Effector memory CD4-positive, alpha-beta T cell (primary cell): ENCODE measurements around the gene KCNJ5.

ENCODE experiments used
- DNase-seq, 3 donors: peaks; one replicate each; pipeline ENCODE4 v3.0.0-alpha.2; 2020
- H3K27ac ChIP-seq: 2 replicates; pipeline ENCODE4 v1.7.0; 2013; ENCODE audit warnings: mild to moderate bottlenecking, low read length, moderate library complexity; ENCODE audit not compliant: insufficient read depth, poor library complexity, severe bottlenecking
- H3K27me3 ChIP-seq: replicated peaks from 2 replicates; pipeline ENCODE4 v1.7.0; 2013; ENCODE audit warnings: mild to moderate bottlenecking, low read length; ENCODE audit not compliant: insufficient read depth, control insufficient read depth, poor library complexity, severe bottlenecking
- H3K36me3 ChIP-seq: 2 replicates; pipeline ENCODE4 v1.7.0; 2013; ENCODE audit warnings: mild to moderate bottlenecking, low read length, moderate library complexity; ENCODE audit not compliant: control insufficient read depth, insufficient read depth
- H3K4me1 ChIP-seq: 2 replicates; pipeline ENCODE4 v1.7.0; 2013; ENCODE audit warnings: low read length, mild to moderate bottlenecking; ENCODE audit not compliant: control insufficient read depth, insufficient read depth, poor library complexity, severe bottlenecking
- H3K4me3 ChIP-seq: 2 replicates; pipeline ENCODE4 v1.7.0; 2013; ENCODE audit warnings: low read length, low read depth, mild to moderate bottlenecking; ENCODE audit not compliant: insufficient read depth, poor library complexity, severe bottlenecking
- H3K9me3 ChIP-seq: 2 replicates; pipeline ENCODE4 v1.7.0; 2013; ENCODE audit warnings: mild to moderate bottlenecking, low read length, moderate library complexity; ENCODE audit not compliant: control insufficient read depth

The KCNJ5 gene

GRCh38 chr11:128949791-128950454 lies 58.8 kb downstream of the KCNJ5 start:
- no peak for DNase-seq
- no peaks in the 10 kb centered on the region for H3K27me3 ChIP-seq
- no peaks in the 10 kb centered on the region for H3K4me1 ChIP-seq
- no peaks in the 10 kb centered on the region for H3K9me3 ChIP-seq
- no peak overlapping the region for H3K4me3 ChIP-seq
- no peaks in the 10 kb centered on the region for H3K36me3 ChIP-seq
- H3K27ac ChIP-seq, result no peak overlapping the region

DNA sequence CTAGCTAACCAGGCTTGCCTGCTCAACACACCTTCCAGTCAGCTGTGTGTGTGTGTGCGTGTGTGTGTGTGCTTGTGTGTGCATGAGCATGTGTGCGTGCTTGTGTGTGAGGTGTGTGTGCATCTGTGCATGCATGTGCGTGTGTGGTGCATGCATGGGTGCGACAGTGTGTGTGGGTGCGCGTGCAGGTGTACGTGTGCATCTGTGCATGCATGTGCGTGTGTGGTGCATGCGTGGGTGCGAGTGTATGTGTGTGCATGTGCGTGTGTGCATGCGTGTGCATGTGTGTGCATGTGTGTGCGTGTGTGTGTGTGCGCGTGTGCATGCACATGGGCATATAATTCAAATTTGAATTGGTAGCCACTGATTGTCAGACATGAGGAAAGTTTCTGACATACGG lies 62.0 kb downstream of the KCNJ5 start:
- DNase-seq, result no peak
- no peaks in the 10 kb centered on the region for H3K36me3 ChIP-seq
- no peaks in the 10 kb centered on the region for H3K27me3 ChIP-seq
- H3K4me1 ChIP-seq, result no peaks in the 10 kb centered on the region
- H3K27ac ChIP-seq, result no peak overlapping the region
- H3K4me3 ChIP-seq, result no peak overlapping the region
- no peaks in the 10 kb centered on the region for H3K9me3 ChIP-seq

GRCh38 chr11:128955636-128956035 lies 64.5 kb downstream of the KCNJ5 start:
- H3K4me1 ChIP-seq, result no peaks in the 10 kb centered on the region
- no peaks in the 10 kb centered on the region for H3K27me3 ChIP-seq
- no peaks in the 10 kb centered on the region for H3K36me3 ChIP-seq
- H3K9me3 ChIP-seq, result no peaks in the 10 kb centered on the region
- H3K4me3 ChIP-seq, result no peak overlapping the region
- H3K27ac ChIP-seq, result no peak overlapping the region
- no peak for DNase-seq

GRCh38 chr11:128956401-128957201 lies 65.4 kb downstream of the KCNJ5 start:
- no peak overlapping the region for H3K4me3 ChIP-seq
- no peaks in the 10 kb centered on the region for H3K4me1 ChIP-seq
- no peak overlapping the region for H3K27ac ChIP-seq
- H3K9me3 ChIP-seq, result no peaks in the 10 kb centered on the region
- DNase-seq, result no peak
- no peaks in the 10 kb centered on the region for H3K27me3 ChIP-seq
- H3K36me3 ChIP-seq, result no peaks in the 10 kb centered on the region

GRCh38 chr11:128957202-128957482 lies 66.0 kb downstream of the KCNJ5 start:
- Histone ChIP-seq H3K27ac (no peak overlapping the region), H3K36me3 (no peaks in the 10 kb centered on the region), H3K4me1 (no peaks in the 10 kb centered on the region), H3K9me3 (no peaks in the 10 kb centered on the region), H3K27me3 (no peaks in the 10 kb centered on the region), H3K4me3 (no peak overlapping the region)
- DNase-seq, result no peak

GRCh38 chr11:128961645-128962044 lies 70.5 kb downstream of the KCNJ5 start:
- no peaks in the 10 kb centered on the region for H3K36me3 ChIP-seq
- H3K9me3 ChIP-seq, result no peaks in the 10 kb centered on the region
- no peak for DNase-seq
- no peaks in the 10 kb centered on the region for H3K27me3 ChIP-seq
- no peaks in the 10 kb centered on the region for H3K4me1 ChIP-seq
- H3K4me3 ChIP-seq, result no peak overlapping the region
- no peak overlapping the region for H3K27ac ChIP-seq

GRCh38 chr11:128962896-128963295 lies 71.7 kb downstream of the KCNJ5 start:
- Histone ChIP-seq H3K4me3 (no peak overlapping the region), H3K27ac (no peak overlapping the region), H3K4me1 (no peaks in the 10 kb centered on the region), H3K36me3 (no peaks in the 10 kb centered on the region), H3K27me3 (no peaks in the 10 kb centered on the region), H3K9me3 (no peaks in the 10 kb centered on the region)
- no peak for DNase-seq

- no peaks in the 10 kb centered on the region for H3K4me1 ChIP-seq
- no peaks in the 10 kb centered on the region for H3K9me3 ChIP-seq
- no peak overlapping the region for H3K27ac ChIP-seq
- no peak overlapping the region for H3K4me3 ChIP-seq
- H3K27me3 ChIP-seq, result no peaks in the 10 kb centered on the region
- H3K36me3 ChIP-seq, result no peaks in the 10 kb centered on the region
- no peak for DNase-seq
Measured at GRCh38 chr11:128963744-128964325, 72.7 kb downstream of the KCNJ5 start.

DNA sequence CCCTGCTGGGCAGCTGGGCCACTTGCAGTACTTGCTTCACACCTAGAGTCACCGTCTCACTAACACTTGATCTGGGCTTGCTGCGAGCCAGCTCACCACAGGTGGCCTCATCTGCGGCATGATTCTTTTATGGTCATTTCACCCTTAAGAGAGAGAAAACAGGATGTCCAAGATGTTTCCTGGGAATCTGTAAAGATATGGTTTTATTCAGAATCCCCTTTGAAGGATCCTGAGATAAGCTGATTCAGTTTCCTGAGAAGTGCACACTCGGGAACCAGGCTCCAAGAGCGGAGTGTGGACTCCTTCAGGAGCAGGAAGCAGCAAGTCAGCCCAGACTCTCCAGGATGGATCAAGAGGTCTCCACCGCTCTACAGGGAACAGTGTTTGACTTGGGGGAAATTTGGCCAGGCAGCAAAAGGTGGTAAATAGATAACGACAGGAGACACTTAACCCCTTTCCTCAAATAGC lies 73.3 kb downstream of the KCNJ5 start:
- H3K9me3 ChIP-seq, result no peaks in the 10 kb centered on the region
- no peak overlapping the region for H3K27ac ChIP-seq
- H3K4me3 ChIP-seq, result no peak overlapping the region
- H3K4me1 ChIP-seq, result no peaks in the 10 kb centered on the region
- no peaks in the 10 kb centered on the region for H3K36me3 ChIP-seq
- no peak for DNase-seq
- H3K27me3 ChIP-seq, result no peaks in the 10 kb centered on the region

- H3K4me3 ChIP-seq, result no peak overlapping the region
- H3K36me3 ChIP-seq, result no peaks in the 10 kb centered on the region
- DNase-seq, result no peak
- no peaks in the 10 kb centered on the region for H3K9me3 ChIP-seq
- no peak overlapping the region for H3K27ac ChIP-seq
- no peaks in the 10 kb centered on the region for H3K4me1 ChIP-seq
- H3K27me3 ChIP-seq, result no peaks in the 10 kb centered on the region
Measured at GRCh38 chr11:128965485-128965884, 74.3 kb downstream of the KCNJ5 start.
